ENCODE measurements around the gene ARHGAP15.

The ARHGAP15 gene

GRCh38 chr2:143805666-143806065 is 676.4 kb downstream of the ARHGAP15 start:
- Histone ChIP-seq H3K27me3 (ENCODE audit: low read length) (no peaks in the 10 kb centered on the region), H3K27ac (ENCODE audit: low read depth, low read length) (no peak overlapping the region), H3K79me2 (ENCODE audit: insufficient read depth, low read length) (no peaks in the 10 kb centered on the region), H2AFZ (ENCODE audit: low read depth, low read length, severe bottlenecking) (no peak overlapping the region), H3F3A (ENCODE audit: insufficient read depth) (no peaks in the 10 kb centered on the region), H3K9me2 (replicated peaks; ENCODE audit: insufficient read depth, low read length) (no peaks in the 10 kb centered on the region), H3K9ac (ENCODE audit: low read length) (no peak overlapping the region), H3K36me3 (ENCODE audit: low read length) (no peaks in the 10 kb centered on the region), H3K9me3 (ENCODE audit: insufficient read depth, low read length) (no peaks in the 10 kb centered on the region), H3K4me2 (ENCODE audit: low read depth, low read length, poor library complexity, severe bottlenecking) (no peak overlapping the region), H4K20me1 (ENCODE audit: low read depth, low read length) (no peaks in the 10 kb centered on the region), H3K4me3 (ENCODE audit: insufficient read depth, low read length, poor library complexity, severe bottlenecking) (no peak overlapping the region)
- TF ChIP-seq EZH2phosphoT487 (conservative IDR thresholded peaks at IDR 0.05; ENCODE audit: low read length) (no peak), CTCF (IDR thresholded peaks at IDR 0.05; ENCODE audit: insufficient read depth, low read length, poor library complexity, severe bottlenecking) (no peak)

GRCh38 chr2:143807192-143807591 is 678.0 kb downstream of the ARHGAP15 start:
- Histone ChIP-seq H3F3A (ENCODE audit: insufficient read depth) (no peaks in the 10 kb centered on the region), H3K36me3 (ENCODE audit: low read length) (no peaks in the 10 kb centered on the region), H3K9me3 (ENCODE audit: insufficient read depth, low read length) (no peaks in the 10 kb centered on the region), H4K20me1 (ENCODE audit: low read depth, low read length) (no peaks in the 10 kb centered on the region), H3K79me2 (ENCODE audit: insufficient read depth, low read length) (no peaks in the 10 kb centered on the region), H3K9ac (ENCODE audit: low read length) (no peak overlapping the region), H3K9me2 (replicated peaks; ENCODE audit: insufficient read depth, low read length) (no peaks in the 10 kb centered on the region), H3K27ac (ENCODE audit: low read depth, low read length) (no peak overlapping the region), H2AFZ (ENCODE audit: low read depth, low read length, severe bottlenecking) (no peak overlapping the region), H3K4me2 (ENCODE audit: low read depth, low read length, poor library complexity, severe bottlenecking) (no peak overlapping the region), H3K27me3 (ENCODE audit: low read length) (no peaks in the 10 kb centered on the region), H3K4me3 (ENCODE audit: insufficient read depth, low read length, poor library complexity, severe bottlenecking) (no peak overlapping the region)
- no peak for TF ChIP-seq CTCF (IDR thresholded peaks at IDR 0.05; ENCODE audit: insufficient read depth, low read length, poor library complexity, severe bottlenecking)
- no peak for TF ChIP-seq EZH2phosphoT487 (conservative IDR thresholded peaks at IDR 0.05; ENCODE audit: low read length)

DNA sequence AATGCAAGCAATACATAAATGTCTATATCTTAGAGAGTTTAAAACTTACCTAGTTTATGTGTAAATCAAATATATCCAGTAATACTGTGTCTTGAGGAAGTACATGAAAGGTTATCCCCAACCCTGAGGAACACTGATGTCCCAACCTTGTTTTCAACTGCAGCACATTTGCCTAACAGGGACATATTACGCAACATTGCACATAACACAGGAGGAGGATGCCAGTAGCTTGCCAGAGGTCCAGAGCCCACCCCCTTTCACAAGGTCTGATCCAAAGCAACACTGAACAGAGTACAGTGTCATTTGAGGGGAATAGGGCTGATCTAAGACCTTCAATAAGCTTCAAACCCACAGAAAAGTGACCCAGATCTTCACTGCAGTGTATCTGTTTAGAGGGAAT is 678.5 kb downstream of the ARHGAP15 start:
- no peaks in the 10 kb centered on the region for H3K27me3 ChIP-seq (ENCODE audit: low read length)
- H3K9me2 ChIP-seq (replicated peaks; ENCODE audit: insufficient read depth, low read length) = no peaks in the 10 kb centered on the region
- no peaks in the 10 kb centered on the region for H3K79me2 ChIP-seq (ENCODE audit: insufficient read depth, low read length)
- H4K20me1 ChIP-seq (ENCODE audit: low read depth, low read length) = no peaks in the 10 kb centered on the region
- no peak overlapping the region for H2AFZ ChIP-seq (ENCODE audit: low read depth, low read length, severe bottlenecking)
- no peak overlapping the region for H3K9ac ChIP-seq (ENCODE audit: low read length)
- H3K4me3 ChIP-seq (ENCODE audit: insufficient read depth, low read length, poor library complexity, severe bottlenecking) = no peak overlapping the region
- H3F3A ChIP-seq (ENCODE audit: insufficient read depth) = no peaks in the 10 kb centered on the region
- TF ChIP-seq EZH2phosphoT487 (conservative IDR thresholded peaks at IDR 0.05; ENCODE audit: low read length) (no peak), CTCF (IDR thresholded peaks at IDR 0.05; ENCODE audit: insufficient read depth, low read length, poor library complexity, severe bottlenecking) (no peak)
- no peaks in the 10 kb centered on the region for H3K9me3 ChIP-seq (ENCODE audit: insufficient read depth, low read length)
- H3K36me3 ChIP-seq (ENCODE audit: low read length) = no peaks in the 10 kb centered on the region
- H3K4me2 ChIP-seq (ENCODE audit: low read depth, low read length, poor library complexity, severe bottlenecking) = no peak overlapping the region
- no peak overlapping the region for H3K27ac ChIP-seq (ENCODE audit: low read depth, low read length)

Data from SU-DHL-6 (cell line).